PC-3 (cell line): ENCODE results near the gene SLC27A3.

Source experiments
- CTCF ChIP-seq: fragments of 300-600 bp; sonication (generic); conservative IDR thresholded peaks from 2 replicates; pipeline ENCODE4 v1.5.1; 2017; ENCODE audit warnings: antibody characterized with exemption, low read depth, mild to moderate bottlenecking, low read length
- EZH2 ChIP-seq: fragments of 300-600 bp; sonication (generic); IDR thresholded peaks from one replicate; pipeline ENCODE4 v1.6.1; 2017; ENCODE audit warnings: antibody characterized with exemption, mild to moderate bottlenecking, low read length; ENCODE audit not compliant: unreplicated experiment
- EZH2phosphoT487 ChIP-seq: fragments of 300-600 bp; sonication (generic); IDR thresholded peaks from 2 replicates; pipeline ENCODE4 v1.6.1; 2018; ENCODE audit warnings: mild to moderate bottlenecking, antibody characterized with exemption, low read length, borderline replicate concordance

GRCh38 chr1:153804112-153804511, 28.9 kb downstream of the SLC27A3 start:
- TF ChIP-seq CTCF, result no peak
- TF ChIP-seq EZH2phosphoT487, result no peak
- TF ChIP-seq EZH2, result no peak
